Right lobe of liver (tissue), 4 donors: Measurements from ENCODE around the gene TAF5L.

Experiments
- CTCF ChIP-seq, 4 donors: fragments of 200-600 bp in 3 of 4; fragments of 450-650 bp in 1 of 4; IDR thresholded peaks; one replicate each; pipeline versions ENCODE4 v1.5.1 to v1.8.0; 2016 to 2022; ENCODE audit warnings: antibody characterized with exemption in 4 of 4, mild to moderate bottlenecking in 2 of 4
- POLR2A ChIP-seq: fragments of 450-650 bp; IDR thresholded peaks from one replicate; pipeline ENCODE4 v1.6.1; 2017; ENCODE audit warnings: antibody characterized with exemption, mild to moderate bottlenecking
- donor health status: DM: no; HTN: no; CAD: no.
- donor health status: DM: no; HTN: no; CAD: no.
- donor health status: DM: no; HTN: yes; CAD: no.

- no peak for TF ChIP-seq CTCF (IDR thresholded peaks at IDR 0.05)
- no peak for TF ChIP-seq POLR2A
Measured at GRCh38 chr1:229620876-229621275, 5.0 kb downstream of the TAF5L start.
